DOHH2 (cell line): ENCODE data around the gene TEKT3.

Experiments
- H3F3A ChIP-seq: fragments of 200-600 bp; sonication (generic), shearing (Covaris generic); 2 replicates; pipeline ENCODE4 v1.6.0; 2016; ENCODE audit warnings: antibody characterized with exemption, mild to moderate bottlenecking; ENCODE audit not compliant: control insufficient read depth, insufficient read depth
- H3K27ac ChIP-seq: fragments of 200-600 bp; sonication (generic); 2 replicates; pipeline ENCODE4 v1.5.1; 2014; ENCODE audit warnings: low read depth, mild to moderate bottlenecking, low read length, moderate library complexity
- H3K27me3 ChIP-seq: fragments of 200-600 bp; sonication (generic); 2 replicates; pipeline ENCODE4 v1.6.1; 2014; ENCODE audit warnings: mild to moderate bottlenecking, low read length, mixed read lengths; ENCODE audit not compliant: control insufficient read depth
- H3K36me3 ChIP-seq: fragments of 200-600 bp; sonication (generic); 2 replicates; pipeline ENCODE4 v1.6.1; 2014; ENCODE audit warnings: mild to moderate bottlenecking, low read length, moderate library complexity, mixed read lengths; ENCODE audit not compliant: control insufficient read depth
- H3K4me1 ChIP-seq: fragments of 200-600 bp; sonication (generic); 2 replicates; pipeline ENCODE4 v1.6.1; 2014; ENCODE audit warnings: mild to moderate bottlenecking, low read length, mixed read lengths; ENCODE audit not compliant: control insufficient read depth
- H3K4me2 ChIP-seq: fragments of 200-600 bp; sonication (generic); 2 replicates; pipeline ENCODE4 v1.6.0; 2014; ENCODE audit warnings: mild to moderate bottlenecking, low read length, moderate library complexity
- H3K4me3 ChIP-seq: fragments of 200-600 bp; sonication (generic); 2 replicates; pipeline ENCODE4 v1.5.1; 2014; ENCODE audit warnings: mild to moderate bottlenecking, low read length, mixed read lengths
- H3K79me2 ChIP-seq: fragments of 200-600 bp; sonication (generic); 2 replicates; pipeline ENCODE4 v1.6.1; 2014; ENCODE audit warnings: mild to moderate bottlenecking, low read length, mixed read lengths; ENCODE audit not compliant: control insufficient read depth
- H3K9me2 ChIP-seq: fragments of 200-600 bp; sonication (generic); replicated peaks from 2 replicates; pipeline ENCODE4 v1.6.1; 2014; ENCODE audit warnings: mild to moderate bottlenecking, low read length, mixed read lengths; ENCODE audit not compliant: control insufficient read depth
- H3K9me3 ChIP-seq: fragments of 200-600 bp; sonication (generic); 2 replicates; pipeline ENCODE4 v1.6.1; 2014; ENCODE audit warnings: antibody characterized with exemption, low read length, mixed read lengths; ENCODE audit not compliant: control insufficient read depth, insufficient read depth
- H4K20me1 ChIP-seq: fragments of 200-600 bp; sonication (generic); 2 replicates; pipeline ENCODE4 v1.6.0; 2014; ENCODE audit warnings: low read depth, mild to moderate bottlenecking, antibody characterized with exemption, low read length, moderate library complexity; ENCODE audit not compliant: control insufficient read depth, insufficient read depth
- CTCF ChIP-seq: fragments of 200-600 bp; sonication (generic); IDR thresholded peaks from one replicate; pipeline ENCODE4 v1.5.1; 2014; ENCODE audit warnings: antibody characterized with exemption, mild to moderate bottlenecking, low read depth, low read length; ENCODE audit not compliant: poor library complexity, severe bottlenecking
- EZH2phosphoT487 ChIP-seq: fragments of 200-600 bp; sonication (generic); IDR thresholded peaks from 2 replicates; pipeline ENCODE4 v1.6.1; 2017; ENCODE audit warnings: borderline replicate concordance, mild to moderate bottlenecking, antibody characterized with exemption, low read length, moderate library complexity, mixed read lengths

The TEKT3 gene

GRCh38 chr17:15303851-15304250 lies 37.5 kb downstream of the TEKT3 start:
- H3K9me3 ChIP-seq: no peaks in the 10 kb centered on the region
- no peaks in the 10 kb centered on the region for H3F3A ChIP-seq
- TF ChIP-seq EZH2phosphoT487 (no peak), CTCF (no peak)
- no peaks in the 10 kb centered on the region for H3K4me1 ChIP-seq
- H3K79me2 ChIP-seq: no peaks in the 10 kb centered on the region
- no peak overlapping the region for H3K4me2 ChIP-seq
- no peaks in the 10 kb centered on the region for H3K27me3 ChIP-seq
- H3K36me3 ChIP-seq: no peaks in the 10 kb centered on the region
- H3K4me3 ChIP-seq: no peak overlapping the region
- H3K9me2 ChIP-seq: no peaks in the 10 kb centered on the region
- no peaks in the 10 kb centered on the region for H4K20me1 ChIP-seq
- no peak overlapping the region for H3K27ac ChIP-seq

- TF ChIP-seq EZH2phosphoT487: no peak
- no peak for TF ChIP-seq CTCF
- H3F3A ChIP-seq: no peaks in the 10 kb centered on the region
- H3K4me3 ChIP-seq: no peak overlapping the region
These were observed 38.1 kb downstream of the TEKT3 start for GRCh38 chr17:15303268-15303667.

GRCh38 chr17:15301845-15302244 lies 39.6 kb downstream of the TEKT3 start:
- Histone ChIP-seq H3K9me2 (no peaks in the 10 kb centered on the region), H3F3A (no peaks in the 10 kb centered on the region), H3K27me3 (no peaks in the 10 kb centered on the region), H3K36me3 (no peaks in the 10 kb centered on the region), H3K9me3 (no peaks in the 10 kb centered on the region), H3K4me2 (no peak overlapping the region), H3K4me3 (no peak overlapping the region), H4K20me1 (no peaks in the 10 kb centered on the region), H3K27ac (no peak overlapping the region), H3K79me2 (no peaks in the 10 kb centered on the region), H3K4me1 (no peaks in the 10 kb centered on the region)
- TF ChIP-seq CTCF (no peak), EZH2phosphoT487 (no peak)

More at GRCh38 chr17:15303268-15303667, 38.1 kb downstream of the TEKT3 start:
- Histone ChIP-seq H3K4me1 (no peaks in the 10 kb centered on the region), H3K27ac (no peak overlapping the region), H3K79me2 (no peaks in the 10 kb centered on the region), H3K9me3 (no peaks in the 10 kb centered on the region), H3K9me2 (no peaks in the 10 kb centered on the region), H3K4me2 (no peak overlapping the region), H4K20me1 (no peaks in the 10 kb centered on the region), H3K36me3 (no peaks in the 10 kb centered on the region), H3K27me3 (no peaks in the 10 kb centered on the region)

GRCh38 chr17:15298176-15298575 lies 43.2 kb downstream of the TEKT3 start:
- H3K27ac ChIP-seq: no peak overlapping the region

More at GRCh38 chr17:15298176-15298575, 43.2 kb downstream of the TEKT3 start:
- H3K9me2 ChIP-seq: no peaks in the 10 kb centered on the region
- H3K4me1 ChIP-seq: no peaks in the 10 kb centered on the region
- no peak overlapping the region for H3K4me2 ChIP-seq
- no peaks in the 10 kb centered on the region for H3F3A ChIP-seq
- no peaks in the 10 kb centered on the region for H3K36me3 ChIP-seq
- H3K27me3 ChIP-seq: no peaks in the 10 kb centered on the region
- no peak for TF ChIP-seq EZH2phosphoT487
- TF ChIP-seq CTCF: no peak
- no peaks in the 10 kb centered on the region for H3K79me2 ChIP-seq
- no peaks in the 10 kb centered on the region for H3K9me3 ChIP-seq
- no peaks in the 10 kb centered on the region for H4K20me1 ChIP-seq
- H3K4me3 ChIP-seq: no peak overlapping the region
